SKM-1 (cell line): Measurements from ENCODE around the gene DTNBP1.

Experiments used
- DNase-seq: peaks from one replicate; lab custom pipeline; 2025; ENCODE audit not compliant: unreplicated experiment; lab: John Stamatoyannopoulos, UW

Gene DTNBP1

GRCh38 chr6:15489261-15489962, 173.4 kb downstream of the DTNBP1 start:
- DNase-seq = no peak

GRCh38 chr6:15487262-15487661, 175.6 kb downstream of the DTNBP1 start:
- no peak for DNase-seq

GRCh38 chr6:15485936-15486335, 176.9 kb downstream of the DTNBP1 start:
- DNase-seq = no peak

GRCh38 chr6:15484821-15485220, 178.0 kb downstream of the DTNBP1 start:
- no peak for DNase-seq

GRCh38 chr6:15484140-15484539, 178.7 kb downstream of the DTNBP1 start:
- no peak for DNase-seq

DNA sequence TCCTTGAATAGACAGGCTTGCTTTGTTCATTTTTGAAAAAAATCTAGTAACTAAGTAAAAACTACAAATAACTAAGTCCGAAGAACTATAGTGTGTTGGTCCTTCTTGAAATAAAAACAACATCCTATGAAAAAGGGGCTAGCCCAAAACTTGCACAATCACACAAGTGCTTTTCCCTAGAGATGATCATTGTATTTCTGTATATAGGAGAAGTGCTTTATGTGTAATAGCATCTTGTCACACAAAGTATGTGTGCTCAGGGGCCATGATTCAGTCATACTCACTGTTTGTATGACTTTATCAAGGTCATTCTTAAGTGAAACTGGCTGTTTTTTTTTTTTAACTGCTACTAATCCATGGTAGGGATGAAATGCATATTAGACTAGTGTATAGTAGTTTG, 179.8 kb downstream of the DTNBP1 start:
- DNase-seq = no peak

DNA sequence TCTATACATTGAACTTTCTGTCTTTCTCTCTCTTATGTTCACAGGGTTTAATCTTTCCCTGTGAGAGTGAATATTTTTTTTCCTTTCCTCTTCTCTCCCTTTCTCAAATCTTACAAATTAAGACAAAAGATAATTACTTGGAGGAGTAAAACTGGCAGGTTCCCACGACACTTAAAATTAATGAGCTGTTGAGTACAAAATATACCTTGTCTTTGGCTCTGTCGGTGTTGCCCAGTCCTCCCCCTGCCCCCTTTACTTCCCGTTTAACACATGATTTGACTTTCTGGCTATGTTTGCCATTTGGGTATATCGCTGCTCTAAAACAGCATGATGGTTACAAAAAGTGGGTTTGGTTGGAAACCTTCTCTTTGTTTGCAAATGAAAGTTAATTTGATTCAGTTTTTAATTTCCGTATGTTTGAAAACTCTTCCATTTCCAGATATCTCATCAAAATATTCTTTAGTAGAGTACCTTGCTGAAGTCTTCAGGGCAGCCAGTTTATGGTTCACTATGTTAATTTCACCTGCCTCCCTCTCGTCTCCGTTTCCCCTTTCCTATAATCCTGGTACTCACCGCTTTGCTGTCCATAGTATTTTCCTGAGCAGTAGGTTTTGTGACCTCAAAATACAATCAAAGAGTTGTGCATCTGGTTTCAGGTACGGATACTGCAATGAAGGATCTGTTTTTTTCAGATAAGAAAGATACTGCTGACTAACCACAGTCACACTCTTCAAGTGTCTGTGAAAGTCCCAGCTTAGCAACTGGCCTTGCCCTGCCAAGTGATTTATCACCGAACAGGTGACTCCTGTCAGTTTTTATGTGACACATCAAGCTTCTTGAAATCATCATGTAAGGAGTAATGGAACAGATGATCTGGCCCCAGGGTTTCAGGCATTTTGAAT, 181.2 kb downstream of the DTNBP1 start:
- no peak for DNase-seq

DNA sequence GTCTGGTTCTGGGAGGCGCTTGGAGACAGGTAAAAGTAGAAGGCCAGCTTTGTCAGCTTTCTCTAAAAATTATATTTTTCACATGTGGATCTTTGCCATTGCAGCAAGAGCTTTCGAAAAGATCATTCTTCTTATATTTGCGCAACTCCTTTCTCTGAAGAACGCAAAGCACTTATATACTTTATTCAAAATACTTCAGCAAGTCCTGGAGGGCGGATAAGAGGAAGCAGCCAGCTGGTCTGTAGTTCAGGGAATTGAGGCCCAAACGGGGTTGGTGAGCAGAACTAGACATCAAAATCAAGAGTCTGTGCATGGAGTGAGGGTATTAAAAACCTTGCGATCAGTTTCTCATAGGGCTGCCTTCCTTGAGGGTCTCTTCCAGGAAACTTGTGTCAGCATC, 182.3 kb downstream of the DTNBP1 start:
- DNase-seq = no peak

DNA sequence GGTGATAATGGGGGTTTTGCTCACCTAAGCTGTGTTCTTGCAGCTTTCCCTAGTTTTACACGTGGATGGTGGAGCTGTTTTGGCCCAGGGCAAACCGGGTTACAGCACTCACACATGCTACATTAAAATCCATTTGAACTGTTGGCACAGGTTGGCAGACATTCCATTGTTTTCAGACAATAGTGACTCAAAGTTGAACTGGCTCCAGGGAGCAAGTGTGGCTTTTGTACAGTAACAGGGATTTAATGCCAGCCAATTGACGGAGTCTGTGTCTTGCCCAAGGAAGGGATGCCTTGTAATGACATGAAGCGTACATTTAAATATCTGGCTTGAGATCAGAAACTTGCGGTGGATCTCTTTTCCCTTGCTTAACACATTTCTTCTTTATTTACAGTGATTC, 183.1 kb downstream of the DTNBP1 start:
- no peak for DNase-seq

DNA sequence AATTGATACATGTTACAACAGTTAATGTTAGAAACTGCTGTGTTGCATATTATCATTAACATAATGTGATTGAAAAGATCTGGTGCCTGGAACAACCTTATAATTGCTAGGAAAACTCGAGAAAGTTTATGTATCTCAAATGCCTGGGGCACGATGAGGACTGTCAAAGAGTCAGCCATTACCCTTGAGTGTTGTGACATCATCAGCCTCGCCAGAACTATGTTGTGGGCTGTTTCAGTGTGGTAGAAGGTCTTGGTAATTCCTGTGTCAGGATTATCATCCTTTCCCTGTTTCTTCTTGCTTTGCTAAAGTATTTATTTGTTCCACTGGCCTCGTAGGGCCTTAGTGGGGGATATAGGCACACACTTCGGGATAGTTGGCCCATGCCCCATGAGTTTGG, 185.1 kb downstream of the DTNBP1 start:
- DNase-seq = no peak

- DNase-seq = no peak
Measured at GRCh38 chr6:15476631-15477380, 186.0 kb downstream of the DTNBP1 start.

- DNase-seq = no peak
Measured at GRCh38 chr6:15475872-15476271, 187.0 kb downstream of the DTNBP1 start.

- no peak for DNase-seq
Measured at GRCh38 chr6:15475261-15475660, 187.6 kb downstream of the DTNBP1 start.

GRCh38 chr6:15474196-15474595, 188.6 kb downstream of the DTNBP1 start:
- no peak for DNase-seq

DNA sequence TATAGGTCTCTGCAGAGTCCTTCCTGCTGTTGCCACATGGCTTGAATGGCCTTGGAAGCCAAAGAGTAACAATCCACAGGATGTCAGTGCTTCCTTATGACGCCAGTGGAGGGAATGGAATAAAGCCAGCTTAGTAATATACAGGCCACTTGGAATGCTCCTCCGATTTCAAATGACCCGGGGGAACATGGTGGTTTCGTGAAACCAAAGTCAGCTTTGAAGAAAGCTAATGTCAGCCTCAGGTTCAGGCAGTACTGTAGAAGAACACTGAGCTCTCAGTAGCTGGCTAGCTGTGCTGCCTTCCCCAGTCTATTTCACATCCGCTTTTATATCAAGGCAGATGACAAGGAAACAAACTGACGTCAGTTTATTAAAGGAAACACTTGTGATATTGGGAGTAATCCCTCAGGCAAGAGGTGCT, 189.1 kb downstream of the DTNBP1 start:
- DNase-seq = no peak

- no peak for DNase-seq
Measured at GRCh38 chr6:15473174-15473573, 189.7 kb downstream of the DTNBP1 start.
